Lung microvascular endothelial cell (primary cell): ENCODE results near the gene PSMB1. TPM values are rescaled to one million over a fixed set of nuclear protein-coding genes. Genes with fewer than 3 reads are reported as not detected.
A peak's percentile ranks its signal among the peaks of the same experiment; 100 is the strongest.

ENCODE experiments used
- DNase-seq, 2 donors: peaks; one replicate each; pipeline versions ENCODE4 v3.0.0 to v3.0.0-alpha.2; 2010; ENCODE audit warnings: low read depth in 2 of 2
- total RNA-seq: library from RNA; depleted of rRNA; stranded (reverse); fragments of >200 nt; gene quantifications from 2 replicates; pipeline ENCODE4 v1.2.1, GENCODE V29; 2014

The PSMB1 gene
- total RNA-seq: 221 and 345 TPM in 2 replicates

DNA sequence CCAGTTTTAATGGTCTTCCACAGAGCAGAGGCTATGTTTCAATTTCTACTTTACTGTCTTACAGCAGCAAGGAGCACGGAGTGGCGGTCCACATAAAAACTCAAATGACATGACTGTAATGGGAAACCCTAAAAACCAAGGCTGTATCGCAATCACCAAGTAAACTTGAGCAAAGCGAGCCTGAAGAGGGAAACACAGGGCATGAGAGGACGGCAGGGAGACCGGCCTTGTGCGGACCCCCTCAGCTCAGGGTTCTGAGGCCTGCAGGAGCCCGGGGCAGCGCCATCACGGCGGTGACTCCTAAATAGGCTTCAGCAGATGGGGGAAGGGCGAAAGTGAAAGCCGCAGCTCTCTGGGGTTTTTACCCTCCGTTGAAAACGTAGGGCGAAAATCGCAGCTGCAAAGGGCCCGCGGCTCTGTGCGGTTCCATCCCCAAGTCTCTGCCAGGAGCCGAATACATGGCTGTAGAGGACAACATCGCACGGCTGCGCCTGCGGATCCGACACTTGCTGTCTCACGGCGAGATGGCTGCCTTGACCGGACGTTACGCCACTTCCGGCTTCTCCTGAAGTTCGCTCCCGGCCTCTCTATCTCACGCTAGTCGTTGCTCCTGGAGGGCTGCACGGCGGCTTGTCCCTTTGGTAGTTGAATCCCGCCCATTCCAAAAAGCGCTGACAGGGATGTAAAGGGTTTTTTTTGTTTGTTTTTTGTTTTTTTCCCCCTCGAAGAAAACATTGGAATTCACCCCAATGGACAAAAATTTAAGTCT lies at the start of gene PSMB1:
PSMB1 (minus strand) TSS at position 543 of the 769 bp plus-strand sequence; CDS start at position 478, 65 bp downstream.
- DNase-seq: peak; percentile 97

- DNase-seq: no peak
Observed at GRCh38 chr6:170597278-170597677, 44.2 kb upstream of the PSMB1 start.

DNA sequence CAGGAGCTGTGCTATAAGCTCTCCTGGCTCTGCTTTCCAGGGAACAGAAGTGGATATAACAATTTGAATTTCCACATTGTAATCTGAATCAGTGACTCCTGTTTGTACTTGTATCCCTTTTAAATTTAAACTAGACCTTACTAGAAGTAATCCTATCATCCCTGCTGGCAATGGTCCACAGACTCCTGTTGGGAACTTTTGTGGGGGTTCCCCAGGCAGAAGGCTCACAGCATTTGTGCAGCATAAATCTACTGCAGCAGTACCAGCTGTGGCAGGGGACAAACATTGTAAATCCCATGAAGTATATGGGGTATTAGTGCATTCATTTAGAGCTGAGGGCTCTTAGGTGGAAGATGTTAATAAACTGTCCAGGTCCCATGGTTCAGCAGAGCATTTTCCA lies 43.3 kb upstream of the PSMB1 start:
- no peak for DNase-seq

GRCh38 chr6:170590725-170591124 lies 37.6 kb upstream of the PSMB1 start:
- no peak for DNase-seq

GRCh38 chr6:170584954-170585498 lies 31.9 kb upstream of the PSMB1 start:
- DNase-seq: peak in 1 of 2 donors; percentile 2

DNA sequence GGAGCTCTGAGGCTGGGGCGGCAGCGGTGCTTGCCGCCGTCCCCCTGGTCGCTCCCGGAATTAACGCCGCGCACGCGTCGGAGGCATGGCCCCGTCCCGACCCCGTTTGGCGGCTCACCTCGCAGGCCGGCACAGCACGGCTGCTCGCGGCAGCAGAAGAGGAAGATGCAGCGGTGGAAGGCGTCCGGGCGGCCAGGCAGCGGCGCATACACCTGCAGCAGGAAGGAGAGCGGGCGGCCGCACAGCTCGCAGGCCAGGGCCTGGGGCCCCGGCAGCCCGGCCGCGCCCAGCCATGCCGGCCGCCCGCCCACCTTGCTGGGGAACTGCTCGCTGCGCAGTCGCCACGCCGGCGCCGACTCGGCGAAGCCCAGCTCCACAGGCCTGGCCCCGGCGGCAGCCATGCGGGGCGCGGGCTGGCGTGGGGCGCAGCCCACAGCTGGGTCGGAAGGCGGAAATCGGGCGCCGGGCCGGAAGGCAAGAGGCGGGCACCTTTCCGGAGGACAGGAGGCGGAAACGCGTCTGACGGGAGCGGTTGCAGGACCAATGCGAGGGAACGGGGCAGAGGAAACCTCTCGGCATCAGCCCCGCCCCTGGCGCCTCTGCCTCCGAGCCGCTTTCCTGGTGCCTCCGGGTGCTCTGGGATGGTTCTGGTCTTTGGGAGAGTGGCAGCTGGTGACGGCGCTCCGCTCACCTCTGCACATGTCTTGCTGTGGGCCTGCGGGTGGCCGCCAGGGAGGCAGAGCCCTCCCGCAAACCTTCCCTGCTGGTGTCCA lies 31.3 kb upstream of the PSMB1 start, which contains the start of gene PDCD2:
PDCD2 (minus strand) TSS at position 457 of the 773 bp plus-strand sequence; CDS start at position 401, 56 bp downstream.
- DNase-seq: peak; percentile 88 to 90

DNA sequence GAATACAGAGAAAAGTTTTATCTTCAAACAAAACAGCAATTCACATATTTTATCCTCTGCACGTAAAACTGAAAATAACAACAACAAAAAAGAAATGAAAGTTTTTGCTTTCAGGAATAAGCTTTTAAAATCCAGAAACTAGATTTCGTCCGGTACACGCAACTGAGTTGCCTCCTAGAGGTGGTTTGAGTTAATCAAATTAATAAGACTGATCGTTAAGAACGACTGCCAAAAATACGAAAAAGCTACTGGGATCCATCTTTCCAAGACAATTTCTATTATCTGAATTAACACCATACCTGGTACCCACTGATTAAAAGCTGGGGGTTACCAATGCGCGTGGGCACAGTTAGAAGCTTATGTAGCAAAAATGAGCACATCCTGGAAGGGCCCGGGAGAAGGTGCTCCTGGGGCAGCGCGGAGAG lies 30.7 kb upstream of the PSMB1 start:
- DNase-seq: peak in 1 of 2 donors; percentile 25

DNA sequence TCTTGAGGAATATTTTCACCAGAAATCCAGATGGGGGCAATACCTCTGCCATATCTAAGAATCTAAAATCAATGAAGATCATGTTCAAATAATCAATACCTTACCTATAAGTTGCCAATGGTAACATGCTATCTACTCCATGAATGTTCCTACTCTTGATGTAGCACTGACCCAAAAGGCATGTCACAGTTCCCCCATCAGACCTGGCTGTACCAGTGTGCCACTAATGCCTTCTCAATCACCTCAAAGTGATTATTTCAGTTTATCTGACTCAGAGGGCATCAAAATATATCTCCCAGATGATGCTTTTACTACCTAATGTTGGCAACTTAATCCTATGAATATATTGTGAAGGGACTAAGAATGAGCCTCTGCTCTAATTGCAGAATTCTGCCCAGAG lies 25.8 kb upstream of the PSMB1 start:
- no peak for DNase-seq

DNA sequence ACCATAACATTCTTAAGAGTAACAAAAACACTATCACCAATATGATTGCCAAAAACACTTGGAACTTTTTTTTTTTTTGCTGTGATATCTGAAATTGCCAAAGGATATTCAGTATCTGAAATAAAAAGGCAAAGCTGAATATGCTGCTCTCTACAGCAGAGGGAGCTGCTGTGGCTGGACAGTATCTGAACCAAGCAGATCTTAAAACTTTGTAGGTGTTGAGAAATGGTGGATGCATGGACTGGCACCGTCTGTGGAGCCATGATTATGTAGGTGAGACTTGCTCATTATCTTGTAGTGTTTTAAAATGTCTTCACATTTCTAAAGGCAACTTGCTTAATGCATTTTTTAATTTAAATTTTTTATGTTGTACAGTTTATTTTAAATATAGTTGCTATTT lies 22.1 kb upstream of the PSMB1 start:
- peak; percentile 17 to 28 for DNase-seq

GRCh38 chr6:170572704-170573466 lies 19.8 kb upstream of the PSMB1 start:
- DNase-seq: no peak

- no peak for DNase-seq
Observed at GRCh38 chr6:170564936-170565530, 11.9 kb upstream of the PSMB1 start.

- DNase-seq: no peak
Observed at GRCh38 chr6:170561555-170561954, 8.4 kb upstream of the PSMB1 start.

- no peak for DNase-seq
Observed at GRCh38 chr6:170555305-170555704, 2.2 kb upstream of the PSMB1 start.

GRCh38 chr6:170554796-170555137 lies 1.7 kb upstream of the PSMB1 start:
- DNase-seq: no peak

DNA sequence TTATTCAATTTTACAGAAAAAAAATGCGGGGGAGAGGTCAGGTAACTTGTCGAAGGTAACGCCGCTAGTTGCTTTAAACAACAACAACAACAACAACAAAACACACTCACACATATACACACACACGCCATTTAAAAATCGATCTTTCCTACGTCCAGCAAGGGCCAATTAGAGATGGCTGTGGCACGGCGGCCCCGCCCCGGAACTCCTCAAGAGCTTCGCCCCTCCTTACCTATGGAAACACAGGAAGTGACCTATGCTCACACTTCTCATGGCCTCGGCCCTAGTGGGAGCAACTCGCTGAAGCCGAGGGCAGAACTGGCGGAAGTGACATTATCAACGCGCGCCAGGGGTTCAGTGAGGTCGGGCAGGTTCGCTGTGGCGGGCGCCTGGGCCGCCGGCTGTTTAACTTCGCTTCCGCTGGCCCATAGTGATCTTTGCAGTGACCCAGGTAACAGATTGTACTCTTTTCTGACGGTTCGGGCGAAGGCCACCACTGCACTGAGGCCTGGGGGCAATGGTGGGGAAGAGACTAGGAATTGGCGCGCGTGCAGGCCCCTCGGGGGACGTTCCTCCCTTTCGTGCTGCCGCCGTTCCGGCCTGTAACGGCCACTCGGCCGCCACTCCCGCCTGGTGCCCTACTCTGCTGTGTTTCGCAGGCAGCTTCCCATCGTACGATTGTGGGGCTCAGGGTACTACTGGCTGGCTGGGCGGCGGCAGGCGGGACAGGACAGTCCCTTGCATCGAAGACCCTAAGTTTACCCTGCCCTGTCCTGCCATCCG lies 1.1 kb upstream of the PSMB1 start, which contains the start of gene TBP:
TBP (plus strand) TSS at position 357 of the 783 bp plus-strand sequence. CDS start 2,661 bp downstream, outside the sequence.
- DNase-seq: peak; percentile 99

- DNase-seq: peak; percentile 62 to 75
Observed at GRCh38 chr6:170553534-170554012, 466 bp upstream of the PSMB1 start.

DNA sequence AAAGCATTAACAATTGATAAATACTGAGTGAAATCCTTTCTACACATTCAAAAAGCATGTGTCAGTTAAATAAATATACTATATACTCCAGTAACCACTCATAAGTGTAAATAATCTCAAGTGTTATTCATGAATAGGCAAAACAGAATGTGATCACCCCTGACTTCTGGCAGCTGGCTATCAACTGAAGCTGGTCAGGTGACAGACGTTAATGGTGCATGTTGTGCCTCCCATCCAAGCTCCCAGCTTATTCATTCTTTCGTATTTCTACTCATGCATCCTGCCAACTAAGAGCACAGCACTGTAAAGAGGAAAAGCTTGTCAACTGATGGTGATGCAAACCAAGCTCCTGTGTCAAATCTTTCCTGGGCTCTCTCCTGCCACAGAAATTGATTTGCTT lies 7.7 kb downstream of the PSMB1 start:
- peak in 1 of 2 donors; percentile 35 for DNase-seq

- DNase-seq: no peak
Observed at GRCh38 chr6:170542031-170542719, 10.9 kb downstream of the PSMB1 start.

DNA sequence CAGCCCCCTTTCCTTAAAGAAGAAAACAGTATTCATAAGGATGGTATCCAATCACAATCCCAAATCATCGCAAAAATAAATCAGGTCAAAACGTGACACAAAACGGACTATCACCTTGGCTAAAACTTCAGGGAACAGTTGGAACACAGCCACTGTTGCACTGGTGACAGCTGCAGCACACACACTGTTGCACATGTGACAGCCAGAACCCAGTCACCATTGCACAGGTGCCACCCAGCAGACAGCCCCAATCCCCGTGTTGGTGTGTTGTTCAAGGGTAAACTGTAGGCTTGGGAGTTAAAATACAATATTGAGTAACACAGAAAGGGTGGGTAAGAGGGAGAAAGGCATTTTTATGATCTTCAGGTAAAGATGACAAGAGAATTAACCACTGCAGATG lies 15.8 kb downstream of the PSMB1 start:
- DNase-seq: no peak
